ENCODE measurements around the gene FCMR. TPM values are rescaled to one million over a fixed set of nuclear protein-coding genes. Genes with fewer than 3 reads are reported as not detected.

The FCMR gene
- polyA plus RNA-seq, 3 donors: 1.9 to 3.0 (median 2.2) TPM

GRCh38 chr1:206953126-206953525 is 31.4 kb upstream of the FCMR start:
- Histone ChIP-seq H3K4me2 (replicated peaks; ENCODE audit: extremely low read depth, low read length, poor library complexity, severe bottlenecking) (no peak overlapping the region), H3K9ac (ENCODE audit: insufficient read depth, low read length, poor library complexity, severe bottlenecking) (no peak overlapping the region), H4K20me1 (ENCODE audit: insufficient read depth, low read length) (no peaks in the 10 kb centered on the region), H3K4me1 (ENCODE audit: control insufficient read depth in 1 of 2, insufficient read depth in 2 of 2, low read length in 2 of 2) (peaks cover 34 to 48% of the 10 kb centered on the region in 2 donors), H3K9me3 (replicated peaks in 1 of 2; ENCODE audit: control insufficient read depth in 1 of 2, insufficient read depth in 1 of 2, low read length in 2 of 2) (no peaks in the 10 kb centered on the region), H2AFZ (ENCODE audit: insufficient read depth, low read depth, low read length, poor library complexity, severe bottlenecking) (no peak overlapping the region), H3K27me3 (ENCODE audit: control insufficient read depth in 2 of 2, insufficient read depth in 2 of 2, low read length in 2 of 2) (no peaks in the 10 kb centered on the region), H3K4me3 (replicated peaks in 1 of 3; ENCODE audit: low read depth in 2 of 3, low read length in 3 of 3) (no peak overlapping the region), H3K27ac (ENCODE audit: low read depth in 1 of 2, low read length in 2 of 2) (no peak overlapping the region), H3K79me2 (ENCODE audit: insufficient read depth, low read length) (no peaks in the 10 kb centered on the region), H3K36me3 (replicated peaks in 1 of 2; ENCODE audit: control insufficient read depth in 1 of 2, insufficient read depth in 2 of 2, low read length in 2 of 2) (no peaks in the 10 kb centered on the region)
- Mint-ChIP-seq H3K9me3 (peaks cover 0 to 7% (median 0%) of the 10 kb centered on the region in 7 donors), H3K4me3 (no peak overlapping the region), H3K4me1 (peaks cover 56% of the 10 kb centered on the region), H3K27me3 (ENCODE audit: low read depth in 3 of 3) (peaks cover 7 to 16% (median 10%) of the 10 kb centered on the region in 3 donors), H3K36me3 (peaks cover 4% of the 10 kb centered on the region in 2 donors), H3K27ac (peak overlapping the region in 1 of 7 donors; percentile 27)
- TF ChIP-seq CTCF (IDR thresholded peaks at IDR 0.05): no peak
- no peak for DNase-seq
- 100% methylated on average over 1 of the region's 3 CpGs for WGBS (ENCODE audit: insufficient coverage)
- intact Hi-C loops (cut with micrococcal nuclease): no loop called here

- H3K9ac ChIP-seq (ENCODE audit: insufficient read depth, low read length, poor library complexity, severe bottlenecking): no peak overlapping the region
- no peaks in the 10 kb centered on the region for H3K79me2 ChIP-seq (ENCODE audit: insufficient read depth, low read length)
- peaks cover 36 to 52% of the 10 kb centered on the region in 2 donors for H3K4me1 ChIP-seq (ENCODE audit: control insufficient read depth in 1 of 2, insufficient read depth in 2 of 2, low read length in 2 of 2)
- H3K4me1 Mint-ChIP-seq: peaks cover 61% of the 10 kb centered on the region
- H3K9me3 ChIP-seq (replicated peaks in 1 of 2; ENCODE audit: control insufficient read depth in 1 of 2, insufficient read depth in 1 of 2, low read length in 2 of 2): no peaks in the 10 kb centered on the region
- no peaks in the 10 kb centered on the region for H3K27me3 ChIP-seq (ENCODE audit: control insufficient read depth in 2 of 2, insufficient read depth in 2 of 2, low read length in 2 of 2)
- peak; percentile 87 to 94 (median 92) for DNase-seq
- peaks cover 7 to 12% (median 9%) of the 10 kb centered on the region in 3 donors for H3K27me3 Mint-ChIP-seq (ENCODE audit: low read depth in 3 of 3)
- WGBS (ENCODE audit: insufficient coverage): no CpG with 5 or more reads among the region's 4 CpGs
- no peaks in the 10 kb centered on the region for H4K20me1 ChIP-seq (ENCODE audit: insufficient read depth, low read length)
- intact Hi-C loops (cut with micrococcal nuclease): no loop called here
- H3K4me3 Mint-ChIP-seq: peak overlapping the region in 1 of 2 donors; percentile 44
- H3K27ac ChIP-seq (ENCODE audit: low read depth in 1 of 2, low read length in 2 of 2): peak overlapping the region; percentile 12 to 64
- peak overlapping the region in 5 of 7 donors; percentile 26 to 84 (median 49) for H3K27ac Mint-ChIP-seq
- H3K4me3 ChIP-seq (replicated peaks in 1 of 3; ENCODE audit: low read depth in 2 of 3, low read length in 3 of 3): no peak overlapping the region
- H2AFZ ChIP-seq (ENCODE audit: insufficient read depth, low read depth, low read length, poor library complexity, severe bottlenecking): no peak overlapping the region
- TF ChIP-seq CTCF (IDR thresholded peaks at IDR 0.05): no peak
- no peaks in the 10 kb centered on the region for H3K36me3 ChIP-seq (replicated peaks in 1 of 2; ENCODE audit: control insufficient read depth in 1 of 2, insufficient read depth in 2 of 2, low read length in 2 of 2)
- H3K4me2 ChIP-seq (replicated peaks; ENCODE audit: extremely low read depth, low read length, poor library complexity, severe bottlenecking): no peak overlapping the region
- peaks cover 0 to 7% (median 0%) of the 10 kb centered on the region in 7 donors for H3K9me3 Mint-ChIP-seq
- H3K36me3 Mint-ChIP-seq: peaks cover 4% of the 10 kb centered on the region in 2 donors
Observed at GRCh38 chr1:206952171-206952570, 30.4 kb upstream of the FCMR start.

Data from CD14-positive monocyte (primary cell).